Activated B cell treated with CpG ODN at 0.5 μM for 24 hours (primary cell): Measurements from ENCODE around the gene SEPTIN2. TPM values are rescaled to one million over a fixed set of nuclear protein-coding genes. Genes with fewer than 3 reads are reported as not detected.

ENCODE experiments used
- ATAC-seq: fragments of 200-7000 bp; cut with Tn5 transposase; one replicate; pipeline ENCODE4 v1.10.0; 2021; ENCODE audit warnings: low read depth, mild to moderate bottlenecking, moderate library complexity
- CTCF ChIA-PET: fragments of 350-600 bp; sonication (Branson Sonifier 250); formaldehyde crosslinking; loops from one replicate; lab custom pipeline; 2021; ENCODE audit warnings: antibody characterized with exemption; lab: Charles Lee
- POLR2A ChIA-PET: fragments of 350-600 bp; sonication (Branson Sonifier 250); formaldehyde crosslinking; loops from one replicate; lab custom pipeline; 2021; ENCODE audit warnings: antibody characterized with exemption; lab: Charles Lee
- DNase-seq: peaks from one replicate; pipeline ENCODE4 v3.0.0; 2022
- H3K27ac Mint-ChIP-seq: one replicate; pipeline ENCODE4 v1.8.0; 2020; ENCODE audit warnings: mixed read lengths
- H3K27me3 Mint-ChIP-seq: one replicate; pipeline ENCODE4 v1.8.0; 2021; ENCODE audit warnings: mixed read lengths
- H3K36me3 Mint-ChIP-seq: one replicate; pipeline ENCODE4 v1.8.0; 2021; ENCODE audit warnings: low read depth, mixed read lengths
- H3K4me1 Mint-ChIP-seq: one replicate; pipeline ENCODE4 v1.8.0; 2021; ENCODE audit warnings: mixed read lengths
- H3K4me3 Mint-ChIP-seq: one replicate; pipeline ENCODE4 v1.8.0; 2020; ENCODE audit warnings: mild to moderate bottlenecking, mixed read lengths
- H3K9me3 Mint-ChIP-seq: one replicate; pipeline ENCODE4 v1.8.0; 2020; ENCODE audit warnings: mixed read lengths
- intact Hi-C: fragments of 100-400 bp; cut with micrococcal nuclease; formaldehyde crosslinking; loops from one replicate; pipeline ENCODE4 v1.15.1; 2024
- total RNA-seq: library from RNA; stranded (reverse); gene quantifications from 2 replicates; pipeline ENCODE4 v1.2.3, GENCODE V29; 2022
- TF ChIP-seq, protein P1 (sequence below): fragments of 200-600 bp; IDR thresholded peaks from one replicate; pipeline ENCODE4 v1.8.0; 2022; ENCODE audit warnings: antibody characterized with exemption, mild to moderate bottlenecking

The SEPTIN2 gene
- total RNA-seq, 1 donor from 2014 or later, result 251 TPM

DNA sequence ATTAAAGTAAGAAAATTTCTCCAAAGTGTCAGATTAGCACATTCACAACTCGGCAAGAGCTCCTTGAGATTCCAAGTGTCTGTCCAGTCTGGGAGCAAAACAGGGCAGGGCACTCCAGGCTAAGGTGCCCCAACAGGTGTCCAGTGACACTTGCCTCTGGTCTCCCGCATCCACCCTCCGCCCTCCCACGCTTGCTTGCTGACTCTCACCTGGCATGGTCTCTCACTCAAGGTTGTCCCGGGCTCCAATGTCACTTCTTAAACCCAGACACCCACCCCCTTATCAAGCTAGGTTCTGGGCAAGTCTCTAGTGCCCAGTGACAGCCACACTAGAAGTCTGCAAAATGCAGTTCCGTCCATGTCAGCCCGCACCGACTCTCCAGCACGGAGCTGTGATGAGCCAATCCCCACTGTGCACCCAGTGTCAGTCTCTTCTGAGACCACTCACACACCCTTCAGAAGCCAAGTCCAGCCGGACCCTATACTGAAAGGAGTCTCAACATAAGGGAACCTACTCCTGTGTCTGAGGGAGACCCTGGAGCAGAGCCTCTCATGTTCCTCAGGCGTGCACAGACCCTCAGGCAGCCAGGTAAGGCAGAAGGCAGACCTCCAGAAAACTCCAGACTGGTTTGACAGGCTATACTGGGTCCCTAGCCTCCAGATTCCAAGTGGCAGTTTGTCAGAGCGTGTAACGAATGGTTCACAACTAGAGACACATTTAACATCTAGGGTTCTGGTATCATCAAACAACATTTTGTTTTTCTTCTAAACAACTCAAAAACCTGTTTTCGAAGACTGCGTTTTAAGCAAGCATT is 45.8 kb upstream of the SEPTIN2 start:
- no peak for ATAC-seq
- Mint-ChIP-seq H3K36me3 (peaks cover 38% of the 10 kb centered on the region), H3K27me3 (no peaks in the 10 kb centered on the region), H3K9me3 (no peaks in the 10 kb centered on the region), H3K27ac (no peak overlapping the region), H3K4me3 (no peak overlapping the region), H3K4me1 (peaks cover 36% of the 10 kb centered on the region)
- ChIA-PET CTCF (no interaction called here), POLR2A (no interaction called here)
- DNase-seq, result no peak
- intact Hi-C loops, result loop anchor here (5.0 to 10.0 kb wide), 3 partner anchors 87 to 345 kb away; partner anchors contain the start of gene FARP2
- TF ChIP-seq, protein P1, sequence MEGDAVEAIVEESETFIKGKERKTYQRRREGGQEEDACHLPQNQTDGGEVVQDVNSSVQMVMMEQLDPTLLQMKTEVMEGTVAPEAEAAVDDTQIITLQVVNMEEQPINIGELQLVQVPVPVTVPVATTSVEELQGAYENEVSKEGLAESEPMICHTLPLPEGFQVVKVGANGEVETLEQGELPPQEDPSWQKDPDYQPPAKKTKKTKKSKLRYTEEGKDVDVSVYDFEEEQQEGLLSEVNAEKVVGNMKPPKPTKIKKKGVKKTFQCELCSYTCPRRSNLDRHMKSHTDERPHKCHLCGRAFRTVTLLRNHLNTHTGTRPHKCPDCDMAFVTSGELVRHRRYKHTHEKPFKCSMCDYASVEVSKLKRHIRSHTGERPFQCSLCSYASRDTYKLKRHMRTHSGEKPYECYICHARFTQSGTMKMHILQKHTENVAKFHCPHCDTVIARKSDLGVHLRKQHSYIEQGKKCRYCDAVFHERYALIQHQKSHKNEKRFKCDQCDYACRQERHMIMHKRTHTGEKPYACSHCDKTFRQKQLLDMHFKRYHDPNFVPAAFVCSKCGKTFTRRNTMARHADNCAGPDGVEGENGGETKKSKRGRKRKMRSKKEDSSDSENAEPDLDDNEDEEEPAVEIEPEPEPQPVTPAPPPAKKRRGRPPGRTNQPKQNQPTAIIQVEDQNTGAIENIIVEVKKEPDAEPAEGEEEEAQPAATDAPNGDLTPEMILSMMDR, result no peak

DNA sequence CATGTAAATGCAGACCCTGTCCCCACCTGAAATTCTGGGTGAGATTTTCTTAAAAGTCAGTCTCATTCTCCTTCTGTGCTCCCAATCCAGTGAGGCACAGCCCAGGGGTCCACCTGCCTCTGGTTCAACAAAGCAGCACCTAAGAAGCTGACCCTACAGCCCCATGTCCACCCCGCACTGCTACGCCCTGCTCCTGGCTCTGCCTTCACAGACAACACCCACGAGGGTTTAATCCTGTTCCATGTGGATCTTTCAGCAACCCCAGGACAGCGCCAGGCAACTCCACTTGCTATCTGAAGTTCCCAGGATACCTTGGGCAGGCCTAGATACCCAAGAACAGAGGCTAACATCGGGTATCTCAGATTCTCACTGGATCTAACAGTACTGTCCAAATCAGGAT is 45.2 kb upstream of the SEPTIN2 start:
- ChIA-PET CTCF (no interaction called here), POLR2A (no interaction called here)
- Mint-ChIP-seq H3K27ac (no peak overlapping the region), H3K4me1 (peaks cover 36% of the 10 kb centered on the region), H3K4me3 (peak overlapping the region; percentile 94), H3K36me3 (peaks cover 34% of the 10 kb centered on the region), H3K27me3 (no peaks in the 10 kb centered on the region), H3K9me3 (peaks cover 4% of the 10 kb centered on the region)
- intact Hi-C loops, result loop anchor here (5.0 to 10.0 kb wide), 3 partner anchors 87 to 344 kb away; partner anchors contain the start of gene FARP2
- DNase-seq, result no peak
- TF ChIP-seq, protein P1, result no peak
- ATAC-seq, result no peak

DNA sequence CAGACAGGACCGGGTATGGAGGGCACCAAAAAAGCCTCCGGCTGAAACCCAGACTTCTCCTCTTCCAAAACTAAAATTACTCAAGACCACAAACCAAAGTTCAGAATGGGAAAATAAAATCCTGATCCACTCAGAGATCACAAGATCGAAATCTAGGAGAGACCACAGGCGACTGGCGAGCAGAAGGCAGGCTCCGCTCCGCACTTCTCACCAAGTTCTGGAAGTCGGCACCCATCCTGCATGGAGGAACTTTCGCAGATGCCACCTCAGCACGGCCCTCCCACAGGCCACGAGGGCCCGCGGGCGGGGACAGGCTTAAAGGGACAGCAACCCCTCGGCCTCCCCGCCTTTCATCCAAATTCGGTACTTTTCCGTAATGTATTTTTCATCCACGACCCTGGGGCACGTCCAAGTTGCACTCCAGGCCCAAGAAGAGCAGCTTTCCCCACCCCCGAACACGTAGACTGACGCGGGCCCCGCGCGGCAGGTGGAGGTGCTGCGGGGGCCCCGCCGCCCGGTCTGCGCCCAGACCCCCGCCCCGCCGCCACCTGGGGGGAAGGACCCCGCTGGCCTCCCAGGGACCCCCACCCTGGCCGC is 43.9 kb upstream of the SEPTIN2 start:
- Mint-ChIP-seq H3K27ac (peak overlapping the region; percentile 89), H3K9me3 (peaks cover 4% of the 10 kb centered on the region), H3K36me3 (peaks cover 24% of the 10 kb centered on the region), H3K4me3 (peak overlapping the region; percentile 94), H3K27me3 (no peaks in the 10 kb centered on the region), H3K4me1 (peaks cover 36% of the 10 kb centered on the region)
- ChIA-PET CTCF (no interaction called here), POLR2A (interaction anchor here (1.0 to 1.1 kb wide), 2 partner anchors 43 to 45 kb away, joined by 6 read pairs; no protein-coding TSS in a partner anchor)
- ATAC-seq (peak; percentile 70), DNase-seq (peak; percentile 52)
- intact Hi-C loops, result loop anchor here (1.0 to 10.0 kb wide), 6 partner anchors 43 to 343 kb away; partner anchors contain the start of genes FARP2, HDLBP, SEPTIN2 and STK25
- TF ChIP-seq, protein P1, result no peak

DNA sequence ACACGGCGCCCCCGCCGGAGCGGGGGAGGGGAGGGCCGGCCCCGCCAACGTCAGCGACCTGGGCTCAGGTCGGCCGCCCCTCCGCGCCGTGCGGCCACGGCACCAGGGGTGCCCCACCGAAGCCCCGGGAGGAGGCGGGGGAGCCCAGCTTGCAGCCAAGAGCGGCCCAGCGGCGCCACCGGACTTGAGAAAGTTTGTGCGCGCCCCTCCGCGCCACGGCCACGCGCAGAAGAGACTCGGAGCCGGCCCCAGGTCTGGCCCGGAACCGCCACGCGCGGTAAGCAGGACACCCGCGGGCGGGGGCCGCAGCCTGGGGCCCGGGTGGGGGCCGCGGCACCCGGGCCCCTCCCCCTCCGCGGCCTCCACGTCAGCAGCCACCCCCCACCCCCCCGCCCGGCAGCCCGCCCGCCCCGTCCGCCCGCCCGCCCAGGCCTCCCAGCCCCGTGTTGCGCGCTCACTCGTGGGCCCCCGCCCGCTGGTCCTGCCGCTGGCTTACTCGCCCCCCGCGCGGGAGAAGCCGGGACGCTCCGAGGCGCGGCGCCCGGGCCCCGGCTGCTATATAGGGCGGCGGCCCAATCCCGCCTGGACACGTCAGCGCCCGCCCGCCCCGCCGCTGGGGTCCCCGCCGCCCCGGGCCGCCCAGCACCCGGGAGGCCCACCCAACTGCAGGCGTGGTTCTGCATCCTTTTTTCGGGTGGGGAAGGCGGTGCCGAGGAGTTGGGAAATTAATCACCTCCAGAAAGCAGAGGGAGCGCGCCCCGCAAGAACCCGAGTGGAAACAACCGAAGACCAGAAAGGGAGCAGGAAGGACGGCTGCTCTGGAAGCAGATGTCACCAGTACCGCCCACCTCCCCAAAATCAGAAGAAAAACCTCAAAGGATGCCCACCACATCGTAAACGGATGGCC is 43.2 kb upstream of the SEPTIN2 start:
- POLR2A ChIA-PET, result interaction anchor here (1.0 kb wide), 1 partner anchor 42 kb away, joined by 6 read pairs; no protein-coding TSS in a partner anchor
- TF ChIP-seq, protein P1, result no peak
- intact Hi-C loops, result loop anchor here (1.0 to 10.0 kb wide), 5 partner anchors 43 to 342 kb away; partner anchors contain the start of genes FARP2, HDLBP and SEPTIN2
- Mint-ChIP-seq H3K9me3 (peaks cover 4% of the 10 kb centered on the region), H3K27ac (peak overlapping the region; percentile 24), H3K4me3 (peak overlapping the region; percentile 71), H3K27me3 (no peaks in the 10 kb centered on the region), H3K36me3 (peaks cover 17% of the 10 kb centered on the region), H3K4me1 (peaks cover 36% of the 10 kb centered on the region)
- ATAC-seq, result peak; percentile 70
- CTCF ChIA-PET, result no interaction called here
- DNase-seq, result peak; percentile 60
